H1 (cell line): Measurements from ENCODE around the gene E2F1. TPM values are rescaled to one million over a fixed set of nuclear protein-coding genes. Genes with fewer than 3 reads are reported as not detected.
A peak's percentile ranks its signal among the peaks of the same experiment; 100 is the strongest.

Source experiments
- CTCF ChIA-PET: fragments of 300-600 bp; sonication (Branson Sonifier 250); formaldehyde crosslinking; loops from one replicate; lab custom pipeline; 2021; ENCODE audit not compliant: partially characterized antibody; lab: Charles Lee
- POLR2A ChIA-PET: fragments of 300-600 bp; sonication (Branson Sonifier 250); formaldehyde crosslinking; loops from one replicate; lab custom pipeline; 2021; ENCODE audit warnings: inconsistent platforms; ENCODE audit not compliant: partially characterized antibody; lab: Charles Lee
- DNase-seq, 2 experiments: peaks; one replicate each; pipeline versions ENCODE4 v3.0.0 to v3.0.0-alpha.2; 2010 to 2022; ENCODE audit warnings: low spot score in 2 of 2, low read depth in 1 of 2, mixed read lengths in 1 of 2
- FAIRE-seq: peaks from 2 replicates; lab custom pipeline; 2011; peaks lifted over from hg19 to GRCh38; lab: Jason Lieb, UNC
- H2AFZ ChIP-seq: 2 replicates; pipeline ENCODE4 v1.8.1; 2012; ENCODE audit warnings: low read length, inconsistent platforms
- H2AK5ac ChIP-seq: 2 replicates; pipeline ENCODE4 v1.6.1; 2013; ENCODE audit warnings: low read depth, low read length
- H2BK120ac ChIP-seq: replicated peaks from 2 replicates; pipeline ENCODE3; 2013; ENCODE audit warnings: low read depth, low read length, inconsistent platforms
- H2BK12ac ChIP-seq: 2 replicates; pipeline ENCODE4 v1.6.1; 2013; ENCODE audit warnings: low read depth, low read length
- H2BK15ac ChIP-seq: 2 replicates; pipeline ENCODE4 v1.6.1; 2013; ENCODE audit warnings: low read length
- H2BK20ac ChIP-seq: 2 replicates; pipeline ENCODE4 v1.6.1; 2013; ENCODE audit warnings: low read length
- H2BK5ac ChIP-seq: 2 replicates; pipeline ENCODE4 v1.6.1; 2013; ENCODE audit warnings: low read depth, low read length
- H3K14ac ChIP-seq: 2 replicates; pipeline ENCODE4 v1.6.1; 2013; ENCODE audit warnings: inconsistent platforms; ENCODE audit not compliant: insufficient read length
- H3K18ac ChIP-seq: 2 replicates; pipeline ENCODE4 v1.6.1; 2013; ENCODE audit warnings: low read length; ENCODE audit errors: extremely low read depth
- H3K23ac ChIP-seq: 2 replicates; pipeline ENCODE4 v1.6.1; 2013; ENCODE audit warnings: inconsistent platforms; ENCODE audit not compliant: insufficient read length
- H3K23me2 ChIP-seq: 2 replicates; pipeline ENCODE4 v1.6.1; 2013; ENCODE audit warnings: low read depth, low read length
- H3K27ac ChIP-seq: 2 replicates; pipeline ENCODE4 v1.6.1; 2011; ENCODE audit warnings: low read depth, low read length, inconsistent platforms
- H3K27me3 ChIP-seq, 4 experiments: replicated peaks in 1 of 4; 1 replicate in 1 of 4; 2 replicates in 3 of 4; pipeline versions ENCODE4 v1.6.1 to v1.8.1; 2011 to 2013; ENCODE audit warnings: low read length in 3 of 4, mild to moderate bottlenecking in 3 of 4, inconsistent platforms in 2 of 4, mixed read lengths in 2 of 4, moderate library complexity in 1 of 4; ENCODE audit not compliant: control insufficient read depth in 3 of 4, insufficient read depth in 3 of 4; ENCODE audit errors: extremely low read depth in 1 of 4
- H3K36me3 ChIP-seq, 4 experiments: 2 replicates each; pipeline versions ENCODE4 v1.6.1 to v1.8.1; 2011 to 2013; ENCODE audit warnings: mild to moderate bottlenecking in 4 of 4, low read length in 3 of 4, moderate library complexity in 2 of 4, control low read depth in 1 of 4, inconsistent platforms in 1 of 4; ENCODE audit not compliant: insufficient read depth in 4 of 4, control insufficient read depth in 2 of 4
- H3K4ac ChIP-seq: replicated peaks from 2 replicates; pipeline ENCODE3; 2013; ENCODE audit warnings: low read length, low read depth, mixed read lengths, inconsistent platforms; ENCODE audit not compliant: insufficient read length
- H3K4me1 ChIP-seq, 4 experiments: replicated peaks in 1 of 4; 1 replicate in 1 of 4; 2 replicates in 3 of 4; pipeline versions ENCODE4 v1.6.1 to v1.8.1; 2011 to 2013; ENCODE audit warnings: low read length in 3 of 4, inconsistent platforms in 2 of 4, mixed read lengths in 1 of 4; ENCODE audit not compliant: insufficient read depth in 4 of 4, control insufficient read depth in 3 of 4
- H3K4me2 ChIP-seq, 2 experiments: 2 replicates each; pipeline versions ENCODE4 v1.6.1 to v1.8.1; 2011 to 2013; ENCODE audit warnings: low read depth in 2 of 2, low read length in 2 of 2, control low read depth in 1 of 2, inconsistent platforms in 1 of 2, mild to moderate bottlenecking in 1 of 2; ENCODE audit not compliant: insufficient read depth in 1 of 2
- H3K4me3 ChIP-seq, 4 experiments: fragments of 200-600, 300-600 bp in 1 of 4; sonication (generic), shearing (Covaris generic), sonication (Bioruptor Twin) in 1 of 4; 2 replicates each; pipeline versions ENCODE4 v1.5.1 to v1.8.1; 2011 to 2016; ENCODE audit warnings: low read length in 4 of 4, low read depth in 3 of 4, control low read depth in 2 of 4, inconsistent platforms in 2 of 4, mild to moderate bottlenecking in 2 of 4, mixed read lengths in 1 of 4, moderate library complexity in 1 of 4; ENCODE audit not compliant: insufficient read depth in 2 of 4; ENCODE audit errors: extremely low read depth in 1 of 4
- H3K56ac ChIP-seq: replicated peaks from 2 replicates; pipeline ENCODE3; 2013; ENCODE audit warnings: low read depth, mild to moderate bottlenecking, mixed read lengths, low read length, inconsistent platforms; ENCODE audit not compliant: insufficient read length
- H3K79me1 ChIP-seq: 2 replicates; pipeline ENCODE4 v1.6.1; 2013; ENCODE audit warnings: low read depth, low read length, control low read depth
- H3K79me2 ChIP-seq, 2 experiments: 2 replicates each; pipeline versions ENCODE4 v1.6.1 to v1.8.1; 2012 to 2013; ENCODE audit warnings: low read length in 2 of 2, mild to moderate bottlenecking in 2 of 2, inconsistent platforms in 1 of 2; ENCODE audit not compliant: insufficient read depth in 2 of 2, control insufficient read depth in 1 of 2
- H3K9ac ChIP-seq, 4 experiments: replicated peaks in 1 of 4; 1 replicate in 1 of 4; 2 replicates in 3 of 4; pipeline versions ENCODE4 v1.6.1 to v1.8.1; 2011 to 2013; ENCODE audit warnings: low read depth in 3 of 4, low read length in 3 of 4, control low read depth in 2 of 4, mild to moderate bottlenecking in 2 of 4, moderate library complexity in 2 of 4, inconsistent platforms in 1 of 4; ENCODE audit errors: extremely low read depth in 1 of 4
- H3K9me3 ChIP-seq, 2 experiments: 2 replicates each; pipeline versions ENCODE4 v1.6.1 to v1.8.1; 2012 to 2013; ENCODE audit warnings: mild to moderate bottlenecking in 2 of 2, moderate library complexity in 2 of 2, control low read depth in 1 of 2, inconsistent platforms in 1 of 2, low read depth in 1 of 2, low read length in 1 of 2, mixed read lengths in 1 of 2; ENCODE audit not compliant: insufficient read depth in 2 of 2
- H4K20me1 ChIP-seq, 2 experiments: replicated peaks in 1 of 2; 2 replicates each; pipeline versions ENCODE3 to v1.8.1; 2011 to 2013; ENCODE audit warnings: inconsistent platforms in 2 of 2, low read length in 2 of 2, mild to moderate bottlenecking in 1 of 2; ENCODE audit not compliant: insufficient read depth in 2 of 2, control insufficient read depth in 1 of 2
- H4K5ac ChIP-seq: 2 replicates; pipeline ENCODE4 v1.6.1; 2013; ENCODE audit warnings: low read length, low read depth, mixed read lengths, inconsistent platforms; ENCODE audit not compliant: insufficient read length
- H4K8ac ChIP-seq: 2 replicates; pipeline ENCODE4 v1.8.0; 2013; ENCODE audit warnings: mild to moderate bottlenecking, moderate library complexity, low read length, inconsistent platforms; ENCODE audit not compliant: insufficient read depth; ENCODE audit errors: extremely low read depth
- H4K91ac ChIP-seq: replicated peaks from 2 replicates; pipeline ENCODE3; 2013; ENCODE audit warnings: low read length, mixed read lengths, inconsistent platforms; ENCODE audit not compliant: insufficient read length
- BACH1 ChIP-seq: IDR thresholded peaks from 2 replicates; pipeline ENCODE4 v1.6.1; 2012; ENCODE audit warnings: low read length, improper control_type of control experiment
- POLR2A ChIP-seq, 2 experiments: IDR thresholded peaks; 1 replicate in 1 of 2; 2 replicates in 1 of 2; pipeline ENCODE4 v1.6.1; 2011; ENCODE audit warnings: low read depth in 2 of 2, low read length in 2 of 2, mild to moderate bottlenecking in 2 of 2; ENCODE audit errors: control extremely low read depth in 1 of 2
- RFX5 ChIP-seq: IDR thresholded peaks from 2 replicates; pipeline ENCODE4 v1.6.1; 2011; ENCODE audit warnings: low read depth, low read length, improper control_type of control experiment, borderline replicate concordance
- TAF7 ChIP-seq: optimal IDR thresholded peaks from 2 replicates; pipeline ENCODE3; 2011; ENCODE audit warnings: low read depth, mild to moderate bottlenecking, inconsistent platforms, low read length, moderate library complexity, borderline replicate concordance
- USF2 ChIP-seq: IDR thresholded peaks from 2 replicates; pipeline ENCODE4 v1.6.1; 2011; ENCODE audit warnings: low read length, improper control_type of control experiment
- WGBS, 2 experiments: shearing (Covaris generic) in 1 of 2; methylation state at CpG; one replicate each; pipeline versions ENCODE4 v1.1.6 to v1.1.7; 2013 to 2015; ENCODE audit warnings: low lambda C conversion rate in 2 of 2, mixed read lengths in 2 of 2, inconsistent platforms in 1 of 2, low coverage in 1 of 2, missing lambda C conversion rate in 1 of 2; ENCODE audit not compliant: insufficient replicate concordance in 2 of 2, insufficient coverage in 1 of 2, insufficient read length in 1 of 2; ENCODE audit errors: extremely low coverage in 1 of 2, missing lambda C conversion rate in 1 of 2; 5-methylcytosine and 5-hydroxymethylcytosine counted together
- polyA plus RNA-seq, 7 experiments: library from polyadenylated mRNA; depleted of rRNA in 3 of 7; stranded (reverse) in 5 of 7; unstranded in 2 of 7; fragments of >200 nt in 5 of 7; fragments of 200-250 nt in 2 of 7; gene quantifications; 1 replicate in 5 of 7; 2 replicates in 1 of 7; 4 replicates in 1 of 7; pipeline versions ENCODE4 v1.2.1 to v1.2.3, GENCODE V29; 2011 to 2013; ENCODE audit warnings: missing spikeins in 2 of 7, mixed read lengths in 2 of 7
- total RNA-seq: library from RNA; stranded (reverse); fragmentation: NEBNext Ultra II Directional; extraction: Animal tissue kit (Norgen Biotek cat#: 25700); gene quantifications from 2 replicates; pipeline ENCODE4 v1.2.1, GENCODE V29; 2021

The E2F1 gene
- total and polyA plus RNA-seq, 2 of the 8 experiments (the other 6 are each of a cell fraction or from before 2014, with no cell fraction given): 33.4 to 35.8 TPM

- Histone ChIP-seq H4K8ac (peak overlapping the region; percentile 15; the same call in 1 of the 2 replicates), H4K91ac (peak overlapping the region; percentile 29), H3K4me3 (peak overlapping the region; percentile 12 to 44 (median 22); a peak in 4 of 8 replicates), H3K4me2 (peak overlapping the region; percentile 58 to 60), H3K18ac (no peak overlapping the region; the same call in 1 of the 2 replicates), H3K9me3 (no peaks in the 10 kb centered on the region), H2AFZ (peak overlapping the region; percentile 95), H2BK5ac (peak overlapping the region; percentile 55; the same call in 1 of the 2 replicates), H4K5ac (no peak overlapping the region), H3K9ac (peak overlapping the region in 1 of 4 experiments; percentile 15; a peak in 3 of 7 replicates), H3K79me2 (peaks cover 0 to 37% of the 10 kb centered on the region in 2 experiments; a peak in 3 of 4 replicates), H3K56ac (no peak overlapping the region), H3K23ac (no peak overlapping the region), H3K79me1 (peaks cover 14% of the 10 kb centered on the region), H3K14ac (no peak overlapping the region), H3K36me3 (peaks cover 0 to 4% (median 0%) of the 10 kb centered on the region in 4 experiments; a peak in 1 of 8 replicates), H3K27ac (no peak overlapping the region), H3K23me2 (peaks cover 9% of the 10 kb centered on the region), H2BK15ac (0 out of 2 replicates have a peak overlapping the region, but pooled peaks have one; percentile 75), H3K27me3 (peaks cover 0 to 9% (median 2%) of the 10 kb centered on the region in 4 experiments; a peak in 4 of 7 replicates), H2AK5ac (no peak overlapping the region), H3K4ac (peak overlapping the region; percentile 36), H2BK12ac (peak overlapping the region; percentile 22; the same call in 1 of the 2 replicates), H3K4me1 (peaks cover 4 to 25% (median 15%) of the 10 kb centered on the region in 4 experiments), H2BK120ac (no peak overlapping the region), H4K20me1 (peaks cover 11 to 21% of the 10 kb centered on the region in 2 experiments), H2BK20ac (no peak overlapping the region)
- 81% methylated on average over 14 of the region's 14 CpGs; no CpG with 5 or more reads in 1 of the 2 experiments for WGBS, 2 experiments
- POLR2A ChIA-PET: interaction anchor here (0.7 to 2.1 kb wide), 10 partner anchors 9 to 45 kb away, joined by 3 to 6 read pairs (median 4); partner anchors contain the start of genes ACTL10, PXMP4 and ZNF341
- CTCF ChIA-PET: interaction anchor here (0.6 to 1.8 kb wide), 3 partner anchors 14 to 249 kb away, joined by 4 to 5 read pairs (median 5); no protein-coding TSS in a partner anchor
- DNase-seq (no peak), FAIRE-seq (no peak)
- TF ChIP-seq USF2 (no peak), BACH1 (no peak), POLR2A (IDR thresholded peaks at IDR 0.05; ENCODE audit: control extremely low read depth in 1 of 2, low read depth in 2 of 2, low read length in 2 of 2) (no peak), RFX5 (no peak), TAF7 (no peak)
These were observed 790 bp upstream of the E2F1 start for GRCh38 chr20:33686984-33687366.
